ENCODE results near the gene ID4. TPM values are rescaled to one million over a fixed set of nuclear protein-coding genes. Genes with fewer than 3 reads are reported as not detected.

The ID4 gene
- total RNA-seq, 2 experiments from 2014 or later: not detected

GRCh38 chr6:19873031-19873430, 35.9 kb downstream of the ID4 start:
- no peaks in the 10 kb centered on the region for H3K9me3 Mint-ChIP-seq
- DNase-seq: no peak
- POLR2A ChIA-PET: no interaction called here
- CTCF ChIA-PET: no interaction called here
- H3K27me3 Mint-ChIP-seq: no peaks in the 10 kb centered on the region
- intact Hi-C loops (cut with micrococcal nuclease): no loop called here
- no peaks in the 10 kb centered on the region for H3K36me3 Mint-ChIP-seq
- no peak overlapping the region for H3K4me3 Mint-ChIP-seq
- H3K4me1 Mint-ChIP-seq (ENCODE audit: low read depth): no peaks in the 10 kb centered on the region
- no peak overlapping the region for H3K27ac Mint-ChIP-seq

- Mint-ChIP-seq H3K27me3 (no peaks in the 10 kb centered on the region), H3K36me3 (no peaks in the 10 kb centered on the region), H3K4me1 (ENCODE audit: low read depth) (no peaks in the 10 kb centered on the region), H3K9me3 (no peaks in the 10 kb centered on the region), H3K4me3 (no peak overlapping the region), H3K27ac (no peak overlapping the region)
- no peak for DNase-seq
- POLR2A ChIA-PET: no interaction called here
- CTCF ChIA-PET: interaction anchor here (0.6 kb wide), 1 partner anchor 1110 kb away, joined by 3 read pairs; no protein-coding TSS in a partner anchor
- intact Hi-C loops (cut with micrococcal nuclease): no loop called here
These were observed 39.5 kb downstream of the ID4 start for GRCh38 chr6:19876672-19877071.

- Mint-ChIP-seq H3K4me1 (ENCODE audit: low read depth) (no peaks in the 10 kb centered on the region), H3K9me3 (peaks cover 3% of the 10 kb centered on the region), H3K4me3 (no peak overlapping the region), H3K27ac (no peak overlapping the region), H3K36me3 (no peaks in the 10 kb centered on the region), H3K27me3 (no peaks in the 10 kb centered on the region)
- intact Hi-C loops (cut with micrococcal nuclease): no loop called here
- POLR2A ChIA-PET: no interaction called here
- DNase-seq: no peak
- CTCF ChIA-PET: no interaction called here
These were observed 42.5 kb downstream of the ID4 start for GRCh38 chr6:19879663-19880062.

GRCh38 chr6:19880066-19880465, 42.9 kb downstream of the ID4 start:
- intact Hi-C loops (cut with micrococcal nuclease): no loop called here
- no peak for DNase-seq
- Mint-ChIP-seq H3K27ac (no peak overlapping the region), H3K36me3 (no peaks in the 10 kb centered on the region), H3K9me3 (peaks cover 4% of the 10 kb centered on the region), H3K4me3 (no peak overlapping the region), H3K27me3 (no peaks in the 10 kb centered on the region), H3K4me1 (ENCODE audit: low read depth) (no peaks in the 10 kb centered on the region)
- ChIA-PET CTCF (no interaction called here), POLR2A (no interaction called here)

- H3K27ac Mint-ChIP-seq: no peak overlapping the region
- no peaks in the 10 kb centered on the region for H3K27me3 Mint-ChIP-seq
- H3K9me3 Mint-ChIP-seq: no peaks in the 10 kb centered on the region
- no peak for DNase-seq
- H3K36me3 Mint-ChIP-seq: no peaks in the 10 kb centered on the region
- H3K4me3 Mint-ChIP-seq: no peak overlapping the region
- intact Hi-C loops (cut with micrococcal nuclease): no loop called here
- ChIA-PET CTCF (no interaction called here), POLR2A (no interaction called here)
- no peaks in the 10 kb centered on the region for H3K4me1 Mint-ChIP-seq (ENCODE audit: low read depth)
These were observed 54.3 kb downstream of the ID4 start for GRCh38 chr6:19891451-19891850.
